ENCODE measurements around the gene ITGB7.

ITGB7 gene

GRCh38 chr12:53152390-53152789, 54.7 kb downstream of the ITGB7 start:
- TF ChIP-seq EZH2phosphoT487 (IDR thresholded peaks at IDR 0.05; ENCODE audit: low read depth), result no peak
- TF ChIP-seq, protein P1, sequence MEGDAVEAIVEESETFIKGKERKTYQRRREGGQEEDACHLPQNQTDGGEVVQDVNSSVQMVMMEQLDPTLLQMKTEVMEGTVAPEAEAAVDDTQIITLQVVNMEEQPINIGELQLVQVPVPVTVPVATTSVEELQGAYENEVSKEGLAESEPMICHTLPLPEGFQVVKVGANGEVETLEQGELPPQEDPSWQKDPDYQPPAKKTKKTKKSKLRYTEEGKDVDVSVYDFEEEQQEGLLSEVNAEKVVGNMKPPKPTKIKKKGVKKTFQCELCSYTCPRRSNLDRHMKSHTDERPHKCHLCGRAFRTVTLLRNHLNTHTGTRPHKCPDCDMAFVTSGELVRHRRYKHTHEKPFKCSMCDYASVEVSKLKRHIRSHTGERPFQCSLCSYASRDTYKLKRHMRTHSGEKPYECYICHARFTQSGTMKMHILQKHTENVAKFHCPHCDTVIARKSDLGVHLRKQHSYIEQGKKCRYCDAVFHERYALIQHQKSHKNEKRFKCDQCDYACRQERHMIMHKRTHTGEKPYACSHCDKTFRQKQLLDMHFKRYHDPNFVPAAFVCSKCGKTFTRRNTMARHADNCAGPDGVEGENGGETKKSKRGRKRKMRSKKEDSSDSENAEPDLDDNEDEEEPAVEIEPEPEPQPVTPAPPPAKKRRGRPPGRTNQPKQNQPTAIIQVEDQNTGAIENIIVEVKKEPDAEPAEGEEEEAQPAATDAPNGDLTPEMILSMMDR (IDR thresholded peaks at IDR 0.05; ENCODE audit: low read depth, low read length), result no peak
- no peak overlapping the region for H3K4me3 ChIP-seq (ENCODE audit: low read length)

DNA sequence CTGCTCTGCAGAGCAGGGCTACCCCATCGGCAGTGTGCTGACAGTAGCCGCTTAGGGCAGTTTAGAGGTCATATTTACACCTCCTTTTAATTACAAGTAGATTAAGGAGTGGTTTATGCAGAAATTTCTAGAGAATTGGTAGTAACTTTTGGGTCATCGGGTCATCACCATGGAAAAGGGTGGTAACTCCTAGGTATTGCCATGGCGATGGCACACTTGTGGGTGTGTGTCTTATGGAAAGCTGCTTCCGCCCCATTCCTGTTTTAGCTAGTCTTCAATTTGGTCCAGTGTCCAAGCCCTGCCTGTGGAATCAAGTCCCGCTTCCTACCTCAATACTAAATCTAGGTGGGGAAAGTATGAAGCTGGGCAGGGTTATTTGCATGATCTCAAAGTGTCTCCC, 56.0 kb downstream of the ITGB7 start:
- Histone ChIP-seq H3K79me2 (ENCODE audit: low read length) (no peaks in the 10 kb centered on the region), H3K4me2 (ENCODE audit: low read length) (no peak overlapping the region), H3K27ac (ENCODE audit: low read length) (no peak overlapping the region), H3K9ac (ENCODE audit: low read length) (no peak overlapping the region), H3K4me1 (ENCODE audit: low read length) (no peaks in the 10 kb centered on the region), H3K9me3 (ENCODE audit: insufficient read depth, low read length) (no peaks in the 10 kb centered on the region; the same call in 1 of the 2 replicates), H3K27me3 (ENCODE audit: low read depth, low read length) (no peaks in the 10 kb centered on the region), H4K20me1 (ENCODE audit: insufficient read depth, low read length) (no peaks in the 10 kb centered on the region), H3K4me3 (ENCODE audit: low read length) (no peak overlapping the region), H2AFZ (ENCODE audit: low read depth, low read length) (no peak overlapping the region), H3K36me3 (replicated peaks; ENCODE audit: low read depth, low read length) (no peaks in the 10 kb centered on the region)
- TF ChIP-seq EZH2phosphoT487 (IDR thresholded peaks at IDR 0.05; ENCODE audit: low read depth), result no peak
- TF ChIP-seq, protein P1 (IDR thresholded peaks at IDR 0.05; ENCODE audit: low read depth, low read length), result no peak

More at GRCh38 chr12:53152390-53152789, 54.7 kb downstream of the ITGB7 start:
- Histone ChIP-seq H2AFZ (ENCODE audit: low read depth, low read length) (no peak overlapping the region), H3K79me2 (ENCODE audit: low read length) (no peaks in the 10 kb centered on the region), H3K4me1 (ENCODE audit: low read length) (no peaks in the 10 kb centered on the region), H3K9me3 (ENCODE audit: insufficient read depth, low read length) (no peaks in the 10 kb centered on the region; the same call in 1 of the 2 replicates), H3K27me3 (ENCODE audit: low read depth, low read length) (no peaks in the 10 kb centered on the region), H3K4me2 (ENCODE audit: low read length) (no peak overlapping the region), H3K9ac (ENCODE audit: low read length) (no peak overlapping the region), H3K27ac (ENCODE audit: low read length) (no peak overlapping the region), H4K20me1 (ENCODE audit: insufficient read depth, low read length) (no peaks in the 10 kb centered on the region), H3K36me3 (replicated peaks; ENCODE audit: low read depth, low read length) (no peaks in the 10 kb centered on the region)

DNA sequence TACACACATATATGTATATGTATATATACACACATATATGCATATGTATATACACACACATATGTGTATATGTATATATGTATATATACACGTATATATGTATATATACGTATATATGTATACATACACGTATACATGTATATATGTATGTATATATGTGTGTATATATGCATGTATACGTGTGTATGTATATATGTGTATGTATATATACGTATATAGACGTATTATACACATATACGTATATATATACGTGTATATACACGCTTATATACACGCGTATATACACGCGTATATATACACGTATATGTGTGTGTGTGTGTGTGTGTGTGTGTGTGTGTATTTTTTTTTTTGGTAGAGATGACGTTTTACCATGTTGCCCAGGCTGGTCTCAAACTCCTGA, 59.4 kb downstream of the ITGB7 start:
- Histone ChIP-seq H4K20me1 (ENCODE audit: insufficient read depth, low read length) (no peaks in the 10 kb centered on the region), H3K4me1 (ENCODE audit: low read length) (no peaks in the 10 kb centered on the region), H3K9me3 (ENCODE audit: insufficient read depth, low read length) (no peaks in the 10 kb centered on the region; the same call in 1 of the 2 replicates), H3K9ac (ENCODE audit: low read length) (no peak overlapping the region), H3K36me3 (replicated peaks; ENCODE audit: low read depth, low read length) (no peaks in the 10 kb centered on the region), H2AFZ (ENCODE audit: low read depth, low read length) (no peak overlapping the region), H3K27me3 (ENCODE audit: low read depth, low read length) (no peaks in the 10 kb centered on the region), H3K79me2 (ENCODE audit: low read length) (no peaks in the 10 kb centered on the region), H3K4me3 (ENCODE audit: low read length) (no peak overlapping the region), H3K27ac (ENCODE audit: low read length) (no peak overlapping the region), H3K4me2 (ENCODE audit: low read length) (no peak overlapping the region)
- TF ChIP-seq, protein P1 (IDR thresholded peaks at IDR 0.05; ENCODE audit: low read depth, low read length), result no peak
- no peak for TF ChIP-seq EZH2phosphoT487 (IDR thresholded peaks at IDR 0.05; ENCODE audit: low read depth)

DNA sequence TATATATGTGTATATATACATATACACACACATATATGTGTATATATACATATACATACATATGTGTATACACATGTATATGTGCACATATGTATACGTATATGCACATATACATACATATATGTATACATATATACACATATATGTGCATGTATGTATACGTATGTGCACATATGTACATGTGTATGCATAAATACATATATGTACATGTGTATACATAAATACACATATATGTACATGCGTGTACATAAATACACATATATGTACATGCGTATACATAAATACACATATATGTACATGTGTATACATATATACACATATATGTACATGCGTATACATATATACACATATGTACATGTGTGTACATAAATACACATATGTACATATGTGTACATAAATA, 59.9 kb downstream of the ITGB7 start:
- Histone ChIP-seq H2AFZ (ENCODE audit: low read depth, low read length) (no peak overlapping the region), H3K27me3 (ENCODE audit: low read depth, low read length) (no peaks in the 10 kb centered on the region), H3K27ac (ENCODE audit: low read length) (no peak overlapping the region)

More for the DNA sequence above, 59.9 kb downstream of the ITGB7 start:
- Histone ChIP-seq H3K79me2 (ENCODE audit: low read length) (no peaks in the 10 kb centered on the region), H4K20me1 (ENCODE audit: insufficient read depth, low read length) (no peaks in the 10 kb centered on the region), H3K9ac (ENCODE audit: low read length) (no peak overlapping the region), H3K4me3 (ENCODE audit: low read length) (no peak overlapping the region), H3K4me1 (ENCODE audit: low read length) (no peaks in the 10 kb centered on the region), H3K9me3 (ENCODE audit: insufficient read depth, low read length) (no peaks in the 10 kb centered on the region; the same call in 1 of the 2 replicates), H3K36me3 (replicated peaks; ENCODE audit: low read depth, low read length) (no peaks in the 10 kb centered on the region), H3K4me2 (ENCODE audit: low read length) (no peak overlapping the region)
- TF ChIP-seq, protein P1 (IDR thresholded peaks at IDR 0.05; ENCODE audit: low read depth, low read length), result no peak
- TF ChIP-seq EZH2phosphoT487 (IDR thresholded peaks at IDR 0.05; ENCODE audit: low read depth), result no peak

All from OCI-LY3 (cell line).